Uterus (tissue), 4 donors: ENCODE data around the gene PLBD2. TPM values are rescaled to one million over a fixed set of nuclear protein-coding genes. Genes with fewer than 3 reads are reported as not detected.

Source experiments
- DNase-seq, 2 donors: peaks; one replicate each; pipeline ENCODE4 v3.0.0-alpha.2; 2019 to 2020
- H3K27ac ChIP-seq, 2 donors: fragments of 200-600 bp; sonication (generic); 1 replicate in 1 of 2; 2 replicates in 1 of 2; pipeline ENCODE4 v1.5.1; 2016 to 2018
- H3K27me3 ChIP-seq, 2 donors: fragments of 200-600 bp; sonication (generic); one replicate each; pipeline ENCODE4 v1.5.1; 2018 to 2019; ENCODE audit warnings: control low read depth in 1 of 2
- H3K36me3 ChIP-seq, 2 donors: fragments of 200-600 bp; sonication (generic); one replicate each; pipeline ENCODE4 v1.5.1; 2019; ENCODE audit warnings: control low read depth in 1 of 2
- H3K4me1 ChIP-seq, 2 donors: fragments of 200-600 bp; sonication (generic); one replicate each; pipeline ENCODE4 v1.5.1; 2018 to 2019; ENCODE audit warnings: control low read depth in 1 of 2
- H3K4me3 ChIP-seq, 2 donors: fragments of 200-600 bp; sonication (generic); 1 replicate in 1 of 2; 2 replicates in 1 of 2; pipeline ENCODE4 v1.5.1; 2018 to 2019; ENCODE audit warnings: mild to moderate bottlenecking in 1 of 2
- H3K9me3 ChIP-seq, 2 donors: fragments of 200-600 bp; sonication (generic); one replicate each; pipeline ENCODE4 v1.5.1; 2019; ENCODE audit warnings: control low read depth in 1 of 2
- POLR2A ChIP-seq, 2 donors: fragments of 450-650 bp; IDR thresholded peaks; one replicate each; pipeline ENCODE4 v1.6.1; 2016; ENCODE audit warnings: antibody characterized with exemption in 2 of 2, mild to moderate bottlenecking in 1 of 2, moderate library complexity in 1 of 2
- intact Hi-C: fragments of 100-400 bp; cut with DNase I; formaldehyde crosslinking; loops from one replicate; pipeline ENCODE4 v1.15.1; 2023; ENCODE audit warnings: low total_unique reads
- total RNA-seq, 4 donors: library from RNA; depleted of rRNA in 3 of 4; stranded (reverse); fragments of >200 nt in 3 of 4; gene quantifications; one replicate each; pipeline versions ENCODE4 v1.1.0 to v1.2.4, GENCODE V29; 2014 to 2023
- TF ChIP-seq, protein P1 (sequence below), 4 experiments: fragments of 200-600 bp in 2 of 4; fragments of 450-650 bp in 2 of 4; sonication (generic) in 2 of 4; IDR thresholded peaks; one replicate each; pipeline ENCODE4 v1.5.1; 2016 to 2019; ENCODE audit warnings: antibody characterized with exemption in 4 of 4, mild to moderate bottlenecking in 2 of 4, moderate library complexity in 1 of 4
- donor health status: DM: yes; HTN: yes; CAD: no.

Gene PLBD2
- total RNA-seq, 4 donors from 2014 or later: 20.7 to 38.6 (median 29.8) TPM

DNA sequence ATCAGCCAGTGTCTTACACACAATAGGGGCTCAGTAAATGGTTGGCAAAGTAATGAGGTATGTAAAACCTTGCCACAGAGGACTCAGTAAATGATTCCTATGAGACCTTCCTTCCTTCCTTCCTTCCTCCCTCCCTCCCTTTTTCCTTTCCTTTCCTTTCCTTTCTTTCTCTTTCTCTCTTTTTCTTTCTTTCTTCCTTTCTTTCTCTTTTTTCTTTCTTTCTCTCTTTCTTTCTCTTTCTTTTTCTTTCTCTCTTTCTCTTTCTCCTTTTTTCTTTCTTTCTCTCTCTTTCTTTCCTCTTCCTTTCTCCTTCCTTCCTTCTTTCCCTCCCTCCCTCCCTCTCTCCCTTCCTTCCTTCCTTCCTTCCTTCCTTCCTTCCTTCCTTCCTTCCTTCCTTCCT, 37.8 kb downstream of the PLBD2 start:
- intact Hi-C loops: no loop called here
- Histone ChIP-seq H3K36me3 (no peaks in the 10 kb centered on the region), H3K27me3 (no peaks in the 10 kb centered on the region), H3K9me3 (no peaks in the 10 kb centered on the region), H3K4me1 (no peaks in the 10 kb centered on the region), H3K4me3 (no peak overlapping the region), H3K27ac (no peak overlapping the region)
- TF ChIP-seq, protein P1, sequence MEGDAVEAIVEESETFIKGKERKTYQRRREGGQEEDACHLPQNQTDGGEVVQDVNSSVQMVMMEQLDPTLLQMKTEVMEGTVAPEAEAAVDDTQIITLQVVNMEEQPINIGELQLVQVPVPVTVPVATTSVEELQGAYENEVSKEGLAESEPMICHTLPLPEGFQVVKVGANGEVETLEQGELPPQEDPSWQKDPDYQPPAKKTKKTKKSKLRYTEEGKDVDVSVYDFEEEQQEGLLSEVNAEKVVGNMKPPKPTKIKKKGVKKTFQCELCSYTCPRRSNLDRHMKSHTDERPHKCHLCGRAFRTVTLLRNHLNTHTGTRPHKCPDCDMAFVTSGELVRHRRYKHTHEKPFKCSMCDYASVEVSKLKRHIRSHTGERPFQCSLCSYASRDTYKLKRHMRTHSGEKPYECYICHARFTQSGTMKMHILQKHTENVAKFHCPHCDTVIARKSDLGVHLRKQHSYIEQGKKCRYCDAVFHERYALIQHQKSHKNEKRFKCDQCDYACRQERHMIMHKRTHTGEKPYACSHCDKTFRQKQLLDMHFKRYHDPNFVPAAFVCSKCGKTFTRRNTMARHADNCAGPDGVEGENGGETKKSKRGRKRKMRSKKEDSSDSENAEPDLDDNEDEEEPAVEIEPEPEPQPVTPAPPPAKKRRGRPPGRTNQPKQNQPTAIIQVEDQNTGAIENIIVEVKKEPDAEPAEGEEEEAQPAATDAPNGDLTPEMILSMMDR (IDR thresholded peaks at IDR 0.05): no peak
- no peak for TF ChIP-seq POLR2A (IDR thresholded peaks at IDR 0.05)
- no peak for DNase-seq

- TF ChIP-seq, protein P1 (IDR thresholded peaks at IDR 0.05): no peak
- no peak for TF ChIP-seq POLR2A (IDR thresholded peaks at IDR 0.05)
- H3K27ac ChIP-seq: no peak overlapping the region
- intact Hi-C loops: no loop called here
Observed at GRCh38 chr12:113396828-113397496, 38.6 kb downstream of the PLBD2 start.

DNA sequence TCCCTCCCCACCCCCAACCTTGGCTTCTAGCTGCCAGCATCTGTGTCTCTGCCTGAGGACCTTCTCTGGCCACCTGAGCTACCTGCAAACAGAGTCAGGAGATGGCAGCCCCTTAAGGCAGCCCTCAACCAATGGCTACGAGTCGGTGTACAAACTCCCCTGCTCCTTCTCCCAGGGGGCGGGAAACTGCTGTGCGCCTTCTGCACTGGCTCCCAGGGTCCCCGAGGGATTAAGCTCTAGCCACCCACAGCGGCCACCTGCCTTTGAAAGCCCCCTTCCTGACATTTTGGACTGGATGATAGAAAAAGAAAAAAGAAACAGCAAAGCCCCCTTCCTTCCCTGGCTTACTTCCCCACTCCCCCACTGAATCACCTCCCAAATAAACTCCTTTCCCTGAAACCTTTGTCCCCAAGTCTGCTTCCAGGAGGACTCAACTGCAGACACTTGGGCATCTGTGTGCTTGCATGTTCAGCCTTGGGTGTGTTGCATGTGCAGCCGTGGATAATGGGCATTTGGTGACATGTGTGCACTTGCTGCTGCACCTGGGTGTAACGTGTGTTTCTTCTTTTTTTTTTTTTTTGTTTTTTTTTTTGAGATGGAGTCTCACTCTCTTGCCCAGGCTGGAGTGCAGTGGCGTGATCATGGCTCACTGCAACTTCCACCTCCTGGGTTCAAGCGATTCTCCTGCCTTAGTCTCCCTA, 39.3 kb downstream of the PLBD2 start:
- intact Hi-C loops: no loop called here
- no peak overlapping the region for H3K4me3 ChIP-seq
- no peak for TF ChIP-seq POLR2A (IDR thresholded peaks at IDR 0.05)
- TF ChIP-seq, protein P1 (IDR thresholded peaks at IDR 0.05): no peak
- H3K4me1 ChIP-seq: no peaks in the 10 kb centered on the region
- DNase-seq: no peak
- no peak overlapping the region for H3K27ac ChIP-seq
- H3K36me3 ChIP-seq: no peaks in the 10 kb centered on the region
- H3K27me3 ChIP-seq: no peaks in the 10 kb centered on the region
- H3K9me3 ChIP-seq: no peaks in the 10 kb centered on the region

More at GRCh38 chr12:113396828-113397496, 38.6 kb downstream of the PLBD2 start:
- Histone ChIP-seq H3K4me1 (no peaks in the 10 kb centered on the region), H3K27me3 (no peaks in the 10 kb centered on the region), H3K36me3 (no peaks in the 10 kb centered on the region), H3K9me3 (no peaks in the 10 kb centered on the region), H3K4me3 (no peak overlapping the region)
- no peak for DNase-seq

DNA sequence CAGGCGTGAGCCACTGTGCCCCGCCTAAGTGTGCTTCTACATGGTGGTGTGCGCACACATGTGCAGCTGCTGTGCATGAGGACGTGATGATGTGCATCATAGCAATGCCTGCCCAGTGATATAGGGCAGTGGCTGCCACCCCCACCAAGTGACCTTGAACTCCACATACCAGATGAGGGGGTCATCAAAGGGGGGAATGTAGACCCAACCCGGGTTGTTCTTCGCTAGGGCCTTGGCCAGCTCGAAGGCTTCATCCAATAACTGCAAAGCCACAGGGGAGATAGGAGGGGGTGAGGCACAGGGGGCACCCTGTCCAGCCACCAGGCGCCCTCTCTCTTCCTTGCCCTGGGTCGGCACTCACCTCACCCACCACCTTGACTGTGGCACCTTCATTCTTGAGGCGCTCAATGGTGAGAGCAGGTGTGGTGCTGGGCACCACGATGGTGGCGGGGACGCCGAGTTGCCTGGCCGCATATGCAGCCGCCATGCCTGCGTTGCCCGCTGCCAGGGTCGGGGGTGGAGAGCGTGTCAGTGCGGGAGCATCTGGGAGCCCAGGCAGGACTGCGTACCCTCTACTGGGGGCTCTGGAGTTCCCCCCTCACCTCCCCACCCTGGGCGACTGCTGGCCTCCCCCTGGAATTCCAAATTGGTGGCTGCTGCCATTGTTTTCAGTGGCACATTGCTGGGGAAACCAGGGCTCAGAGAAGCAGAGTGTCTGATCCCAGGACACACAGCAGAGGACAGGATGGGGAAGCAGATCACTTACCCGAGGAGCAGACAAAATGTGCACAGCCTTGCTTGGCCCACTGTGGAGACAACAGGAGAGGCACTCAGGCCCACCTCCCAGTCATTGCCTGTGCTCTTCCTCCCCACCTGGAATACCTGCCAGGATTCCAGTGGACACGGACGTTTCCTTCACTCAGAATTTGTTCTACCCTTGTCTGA, 40.2 kb downstream of the PLBD2 start:
- TF ChIP-seq, protein P1 (IDR thresholded peaks at IDR 0.05): no peak
- TF ChIP-seq POLR2A (IDR thresholded peaks at IDR 0.05): no peak
- Histone ChIP-seq H3K9me3 (no peaks in the 10 kb centered on the region), H3K4me1 (no peaks in the 10 kb centered on the region), H3K36me3 (no peaks in the 10 kb centered on the region), H3K27me3 (no peaks in the 10 kb centered on the region), H3K27ac (no peak overlapping the region), H3K4me3 (no peak overlapping the region)
- intact Hi-C loops: no loop called here
- DNase-seq: no peak
